ENCODE data around the gene CREB3L1. TPM values are rescaled to one million over a fixed set of nuclear protein-coding genes. Genes with fewer than 3 reads are reported as not detected.
"Not testable (repeated sequence)": the region's sequence is repeated elsewhere in the genome, so short reads cannot be mapped to it uniquely, and the experiment has no call there.

CREB3L1 gene
- total RNA-seq, 1 experiment from 2014 or later: 11.3 TPM

DNA sequence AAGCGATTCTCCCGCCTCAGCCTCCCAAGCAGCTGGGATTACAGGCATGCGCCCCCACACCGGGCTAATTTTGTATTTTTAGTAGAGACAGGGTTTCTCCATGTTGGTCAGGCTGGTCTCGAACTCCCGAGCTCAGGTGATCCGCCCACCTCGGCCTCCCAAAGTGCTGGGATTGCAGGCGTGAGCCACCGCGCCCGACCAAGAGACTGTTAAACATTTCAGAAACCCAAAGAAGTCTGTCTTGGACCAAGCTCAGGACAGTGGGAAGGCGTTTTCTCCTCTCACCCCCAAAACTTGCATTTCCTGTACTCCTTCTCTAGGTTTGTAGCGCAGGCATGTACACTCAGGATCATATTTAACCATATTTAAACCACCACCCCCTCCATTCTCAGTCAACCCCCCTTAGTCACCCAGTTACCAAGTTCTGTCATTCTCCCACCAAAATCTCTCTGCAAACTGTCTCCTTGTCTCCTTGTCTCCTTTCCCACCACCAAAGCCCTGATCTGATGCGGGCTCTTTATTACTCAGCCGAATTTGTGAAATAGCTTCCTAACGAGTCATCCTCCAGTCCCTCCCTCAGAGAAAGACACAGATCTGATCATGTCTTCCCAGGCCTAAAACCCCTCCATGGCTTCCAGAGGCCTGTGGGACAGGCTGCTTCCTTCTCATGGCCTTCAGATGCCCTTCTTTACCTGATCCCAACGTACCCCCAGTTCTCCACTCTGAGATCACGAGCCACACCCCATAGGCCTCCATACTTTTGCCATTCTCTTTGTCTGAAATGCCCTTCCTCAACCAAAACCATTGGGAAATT lies 29.0 kb upstream of the CREB3L1 start:
- DNase-seq (ENCODE audit: low read depth): peak; percentile 94

GRCh38 chr11:46249103-46249937 lies 28.1 kb upstream of the CREB3L1 start:
- DNase-seq (ENCODE audit: low read depth): peak; percentile 83

DNA sequence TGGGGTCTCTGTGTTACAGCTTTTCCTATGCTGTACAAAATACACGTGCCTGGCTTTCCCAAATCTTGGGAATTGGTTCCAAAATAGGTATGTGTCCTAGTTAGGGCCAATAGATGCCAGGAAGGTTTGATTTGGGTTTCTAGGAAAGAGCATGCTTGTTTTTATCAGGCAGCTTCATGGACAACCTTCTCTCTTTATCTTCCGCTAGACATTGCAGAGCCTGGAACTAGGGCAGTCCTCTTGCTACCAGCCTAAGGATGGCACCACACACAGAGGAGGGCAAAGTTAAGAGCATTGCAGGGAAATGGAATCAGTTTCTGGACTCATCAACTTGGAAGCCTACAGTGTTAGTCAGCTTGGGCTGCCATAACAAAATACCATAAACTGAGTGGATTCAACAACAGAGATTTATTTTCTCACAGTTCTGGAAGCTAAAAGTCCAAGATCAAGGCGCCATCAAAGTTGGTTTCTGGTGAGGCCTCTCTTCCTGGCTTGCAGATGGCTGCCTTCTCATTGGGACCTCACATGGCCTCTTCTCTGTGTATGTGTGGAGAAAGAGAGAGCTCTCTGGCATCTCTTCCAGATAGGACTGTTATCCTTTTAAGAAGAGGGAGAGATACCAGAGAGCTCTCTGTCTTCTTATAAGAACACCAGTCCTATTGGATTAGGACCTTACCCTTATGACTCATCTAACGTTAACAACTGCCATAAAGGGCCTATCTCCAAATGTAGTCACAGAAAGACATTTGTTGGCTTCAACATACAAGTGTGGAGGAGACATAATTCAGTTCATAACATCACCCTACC lies 27.3 kb upstream of the CREB3L1 start:
- peak; percentile 48 for DNase-seq (ENCODE audit: low read depth)

DNA sequence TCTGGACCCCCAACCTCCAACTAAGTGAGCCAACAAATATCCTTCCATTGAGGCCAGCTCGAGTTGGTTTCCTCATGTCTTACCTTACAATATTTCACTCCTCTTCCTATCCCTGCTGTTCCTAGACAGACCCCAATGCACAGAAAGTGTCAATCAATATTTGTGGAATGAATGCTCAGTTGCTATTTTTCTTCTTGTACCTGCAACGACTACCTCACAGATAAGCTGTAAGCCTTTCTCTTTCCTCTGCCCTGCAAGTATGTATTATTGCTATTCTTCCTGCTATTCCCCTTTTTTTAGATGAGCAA lies 26.8 kb upstream of the CREB3L1 start:
- no peak for DNase-seq (ENCODE audit: low read depth)

- no peak for DNase-seq (ENCODE audit: low read depth)
These were observed 25.5 kb upstream of the CREB3L1 start for GRCh38 chr11:46251954-46252353.

DNA sequence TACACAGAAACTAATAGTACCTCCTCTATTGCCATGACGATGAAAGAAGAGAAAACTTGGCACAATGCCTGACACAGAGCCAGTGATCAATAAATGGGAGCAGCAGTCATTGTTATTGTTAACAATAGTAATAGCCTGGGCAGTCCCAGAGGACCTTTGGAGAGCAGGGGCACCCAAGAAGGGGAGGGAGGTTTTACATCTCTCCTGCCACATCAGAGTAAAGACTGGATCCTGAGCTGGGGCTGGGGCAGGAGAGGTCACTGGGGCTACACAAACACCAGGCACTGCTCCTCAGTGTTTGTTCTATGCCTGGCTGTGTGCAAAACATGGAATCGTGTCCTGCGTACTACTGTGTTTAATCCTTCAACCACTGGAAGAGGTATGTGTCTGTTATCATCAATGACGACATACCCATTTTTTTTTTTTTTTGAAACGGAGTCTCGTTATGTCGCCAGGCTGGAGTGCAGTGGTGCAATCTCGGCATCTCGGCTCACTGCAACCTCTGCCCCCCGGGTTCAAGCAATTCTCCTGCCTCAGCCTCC lies 25.0 kb upstream of the CREB3L1 start:
- no peak for DNase-seq (ENCODE audit: low read depth)

DNA sequence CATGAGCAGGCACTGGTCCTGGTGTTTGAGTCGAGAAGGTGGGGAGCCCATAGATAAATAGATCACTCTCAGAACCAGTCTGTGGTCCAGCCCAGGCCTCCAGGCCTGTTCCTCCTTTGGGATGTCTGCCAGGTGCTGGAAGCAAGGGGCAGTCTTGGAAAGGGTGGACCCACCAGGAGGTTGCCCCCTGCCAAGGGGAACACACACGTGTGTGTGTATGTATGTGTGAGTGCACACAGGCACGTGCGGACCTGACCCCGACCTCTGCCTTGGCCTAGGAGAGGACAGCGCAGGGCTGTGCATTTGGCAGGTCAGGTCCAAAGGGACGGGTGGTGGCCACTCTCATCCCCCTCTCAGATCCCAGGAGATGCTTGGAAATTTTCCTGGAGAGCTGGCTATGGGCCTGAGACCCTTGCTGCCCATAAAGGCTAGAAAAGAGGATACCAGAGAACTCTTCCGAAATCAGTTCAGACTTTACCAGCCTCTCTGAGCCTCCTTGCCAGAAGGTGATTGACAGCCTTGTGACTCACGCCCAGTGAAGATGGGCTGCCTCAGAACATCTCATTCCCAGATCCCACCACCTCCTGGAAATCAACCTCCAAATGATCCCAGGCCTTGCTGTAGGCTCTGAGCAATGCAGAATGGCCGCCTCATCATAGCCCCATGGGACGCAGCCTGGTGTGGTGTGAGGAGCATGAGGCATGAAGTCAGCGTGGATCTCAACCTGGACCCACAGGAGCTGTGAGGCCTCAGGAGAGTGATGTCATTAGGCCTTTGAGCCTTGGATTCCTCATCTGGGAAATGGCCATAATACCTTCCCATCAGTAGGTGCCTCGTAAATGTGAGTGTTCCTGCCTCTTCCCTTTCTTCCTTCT lies 24.0 kb upstream of the CREB3L1 start:
- no peak for DNase-seq (ENCODE audit: low read depth)

DNA sequence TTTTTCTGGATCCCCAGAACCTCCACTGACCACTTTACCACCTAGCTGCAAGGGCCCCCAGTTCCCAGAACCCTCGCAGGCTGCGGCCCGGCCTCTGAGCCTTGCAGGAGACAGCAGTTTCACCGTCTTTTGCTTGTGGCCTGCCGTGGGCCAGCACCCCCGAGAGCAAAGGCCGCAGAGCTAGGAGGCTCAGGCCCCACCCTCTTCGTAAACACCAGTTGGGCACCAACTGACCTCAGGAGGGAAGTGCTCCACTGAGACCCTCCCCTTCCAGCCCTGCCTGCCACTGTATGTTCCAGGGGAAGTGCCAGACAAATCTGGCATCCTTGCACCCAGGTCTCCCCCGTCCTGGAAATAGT lies 23.4 kb upstream of the CREB3L1 start:
- no peak for DNase-seq (ENCODE audit: low read depth)

GRCh38 chr11:46256540-46257001 lies 20.9 kb upstream of the CREB3L1 start:
- no peak for DNase-seq (ENCODE audit: low read depth)

DNA sequence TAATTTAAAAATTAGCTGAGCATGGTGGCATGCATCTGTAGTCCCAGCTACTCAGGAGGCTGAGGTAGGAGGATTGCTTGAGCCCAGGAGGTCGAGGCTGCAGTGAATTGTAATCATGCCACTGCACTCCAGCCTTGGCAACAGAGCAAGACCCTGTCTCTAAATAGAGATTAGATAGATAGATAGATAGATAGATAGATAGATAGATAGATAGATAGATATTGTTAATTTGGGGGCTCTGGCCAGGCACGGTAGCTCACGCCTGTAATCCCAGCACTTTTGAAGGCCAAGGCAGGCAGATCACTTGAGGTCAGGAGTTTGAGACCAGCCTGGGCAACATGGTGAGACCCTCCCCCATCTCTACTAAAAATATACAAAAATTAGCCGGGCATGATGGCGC lies 18.1 kb upstream of the CREB3L1 start:
- not testable (repeated sequence) for DNase-seq (ENCODE audit: low read depth)

- no peak for DNase-seq (ENCODE audit: low read depth)
These were observed 17.4 kb upstream of the CREB3L1 start for GRCh38 chr11:46259971-46260560.

- no peak for DNase-seq (ENCODE audit: low read depth)
These were observed 14.3 kb upstream of the CREB3L1 start for GRCh38 chr11:46263120-46263519.

DNA sequence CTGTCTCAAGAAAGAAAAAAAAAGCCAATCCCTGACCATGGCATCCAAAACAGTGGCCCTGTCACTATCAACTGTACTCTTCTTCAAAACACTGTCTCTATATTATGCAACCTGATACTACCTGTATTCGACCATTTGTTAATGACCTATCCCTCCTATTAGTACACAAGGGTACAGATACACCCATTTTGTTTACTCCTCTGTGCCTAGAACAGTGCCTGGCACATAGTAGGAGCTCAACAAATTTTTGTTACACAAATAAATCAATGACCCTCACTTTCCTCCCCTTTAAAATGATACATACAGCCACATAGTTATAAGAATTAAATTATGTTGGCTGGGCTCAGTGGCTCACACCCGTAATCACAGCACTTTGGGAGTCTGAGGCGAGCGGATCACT lies 13.4 kb upstream of the CREB3L1 start:
- no peak for DNase-seq (ENCODE audit: low read depth)

DNA sequence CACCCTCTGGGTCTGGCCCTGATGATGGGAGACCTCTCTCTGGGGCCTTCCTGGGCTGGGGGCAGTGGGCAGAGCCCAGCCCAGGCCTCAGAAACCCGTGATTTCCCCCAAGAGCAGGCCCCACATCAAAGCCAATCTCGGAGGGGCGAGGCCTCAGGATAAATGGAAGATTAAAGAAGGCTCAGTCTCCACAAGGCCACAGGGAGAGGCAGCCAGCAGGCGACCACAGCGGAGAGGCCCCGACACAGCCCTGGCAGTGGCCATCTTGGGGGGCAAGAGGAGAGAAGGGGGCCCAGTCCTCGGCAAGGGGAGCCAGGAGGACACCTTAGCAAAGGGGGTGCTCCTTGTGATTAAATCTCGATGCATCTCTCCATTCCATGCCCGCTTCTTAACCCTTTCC lies 12.5 kb upstream of the CREB3L1 start:
- no peak for DNase-seq (ENCODE audit: low read depth)

GRCh38 chr11:46265764-46266163 lies 11.7 kb upstream of the CREB3L1 start:
- no peak for DNase-seq (ENCODE audit: low read depth)

DNA sequence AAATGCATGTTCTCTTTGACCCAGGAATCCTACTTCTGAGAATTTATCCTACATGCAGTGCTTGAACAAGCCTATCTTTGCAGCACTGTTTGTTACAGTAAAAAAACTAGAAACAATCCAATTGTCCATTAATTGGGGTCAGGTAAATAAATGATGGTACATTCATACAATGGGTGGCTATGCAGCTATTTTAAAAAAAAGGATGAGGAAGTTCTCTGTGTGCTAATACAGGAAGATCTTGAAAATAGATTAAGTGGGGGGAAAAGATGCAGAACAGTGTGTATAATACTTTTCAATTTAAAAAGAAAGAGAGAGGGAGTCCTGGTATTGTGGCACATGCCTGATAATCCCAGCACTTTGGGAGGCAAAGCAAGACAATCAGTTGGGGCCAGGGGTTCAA lies 9.5 kb upstream of the CREB3L1 start:
- no peak for DNase-seq (ENCODE audit: low read depth)

DNA sequence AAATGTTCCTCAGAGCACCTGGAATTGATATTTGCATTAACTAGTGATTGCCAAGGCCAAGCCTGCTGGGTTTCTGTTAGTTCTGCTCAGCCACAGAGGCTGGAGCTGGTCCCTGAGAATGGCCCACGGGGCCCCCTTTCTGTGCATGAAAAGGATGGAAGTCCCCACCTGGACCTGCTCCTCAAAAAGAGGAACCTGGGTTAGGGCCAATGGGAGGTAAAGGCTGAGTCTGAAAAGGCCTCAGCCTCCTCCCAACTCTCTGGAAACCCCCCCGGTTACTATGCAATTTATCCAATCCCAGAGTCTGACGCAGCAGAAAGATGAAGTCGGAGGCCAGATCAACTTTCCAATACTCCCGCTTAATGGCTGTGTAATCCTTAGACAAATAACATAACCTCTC lies 6.8 kb upstream of the CREB3L1 start:
- no peak for DNase-seq (ENCODE audit: low read depth)

- no peak for DNase-seq (ENCODE audit: low read depth)
These were observed 6.1 kb upstream of the CREB3L1 start for GRCh38 chr11:46271407-46271806.

GRCh38 chr11:46271875-46272815 lies 5.3 kb upstream of the CREB3L1 start:
- no peak for DNase-seq (ENCODE audit: low read depth)

Measured in RPMI7951 (cell line).